HepG2 (cell line): ENCODE measurements around the gene FOXK2. TPM values are rescaled to one million over a fixed set of nuclear protein-coding genes. Genes with fewer than 3 reads are reported as not detected.
A peak's percentile ranks its signal among the peaks of the same experiment; 100 is the strongest.

Experiments used
- FOSL2 ChIP-seq: sonication (generic); formaldehyde crosslinking; IDR thresholded peaks from 2 replicates; pipeline ENCODE4 v1.4.0; 2020; ENCODE audit warnings: missing genetic modification reagents
- KDM5B ChIP-seq: sonication (generic); formaldehyde crosslinking; IDR thresholded peaks from 2 replicates; pipeline ENCODE4 v1.4.0; 2020; ENCODE audit warnings: missing genetic modification reagents, mild to moderate bottlenecking, borderline replicate concordance
- KLF6 ChIP-seq: IDR thresholded peaks from 2 replicates; pipeline ENCODE4 v1.8.0; 2016; ENCODE audit warnings: missing biosample characterization, missing genetic modification reagents
- KLF9 ChIP-seq: IDR thresholded peaks from 2 replicates; pipeline ENCODE4 v1.6.1; 2016; ENCODE audit warnings: low read depth
- RBM39 ChIP-seq: fragments of 200-400 bp; formaldehyde crosslinking; IDR thresholded peaks from one replicate; pipeline ENCODE4 v1.6.1; 2018; ENCODE audit warnings: antibody characterized with exemption, mild to moderate bottlenecking, low read depth, low read length; ENCODE audit not compliant: poor library complexity, severe bottlenecking
- TERF1 ChIP-seq: sonication (generic); formaldehyde crosslinking; IDR thresholded peaks from 2 replicates; pipeline ENCODE4 v1.8.0; 2022; ENCODE audit warnings: mild to moderate bottlenecking, missing genetic modification reagents, moderate library complexity
- WIZ ChIP-seq: sonication (generic); formaldehyde crosslinking; IDR thresholded peaks from 2 replicates; pipeline ENCODE4 v1.5.1; 2020; ENCODE audit warnings: mild to moderate bottlenecking, missing genetic modification reagents
- YEATS4 ChIP-seq: sonication (generic); formaldehyde crosslinking; IDR thresholded peaks from 2 replicates; pipeline ENCODE4 v1.4.0; 2020; ENCODE audit warnings: missing genetic modification reagents, borderline replicate concordance
- ZBED4 ChIP-seq: sonication (generic); formaldehyde crosslinking; IDR thresholded peaks from 2 replicates; pipeline ENCODE4 v1.4.0; 2020; ENCODE audit warnings: missing genetic modification reagents, borderline replicate concordance
- ZBTB3 ChIP-seq: sonication (generic); formaldehyde crosslinking; IDR thresholded peaks from 2 replicates; pipeline ENCODE4 v1.4.0; 2020; ENCODE audit warnings: low read depth, mild to moderate bottlenecking, moderate library complexity, missing genetic modification reagents, borderline replicate concordance
- ZNF256 ChIP-seq: sonication (generic); formaldehyde crosslinking; conservative IDR thresholded peaks from 2 replicates; pipeline ENCODE4 v1.4.0; 2020; ENCODE audit warnings: missing genetic modification reagents
- ZNF326 ChIP-seq: sonication (generic); formaldehyde crosslinking; IDR thresholded peaks from 2 replicates; pipeline ENCODE4 v1.4.0; 2020; ENCODE audit warnings: missing genetic modification reagents, borderline replicate concordance
- ZNF430 ChIP-seq: sonication (generic); formaldehyde crosslinking; IDR thresholded peaks from 2 replicates; pipeline ENCODE4 v1.9.0; 2021; ENCODE audit warnings: mild to moderate bottlenecking, missing genetic modification reagents
- ZNF503 ChIP-seq: sonication (generic); formaldehyde crosslinking; IDR thresholded peaks from 2 replicates; pipeline ENCODE4 v1.4.0; 2020; ENCODE audit warnings: missing genetic modification reagents
- ZNF580 ChIP-seq: IDR thresholded peaks from 2 replicates; pipeline ENCODE4 v1.6.1; 2016; ENCODE audit warnings: low read depth, borderline replicate concordance
- ZNF660 ChIP-seq: sonication (generic); formaldehyde crosslinking; IDR thresholded peaks from 2 replicates; pipeline ENCODE4 v1.5.1; 2020; ENCODE audit warnings: mild to moderate bottlenecking, low read depth, missing genetic modification reagents, borderline replicate concordance
- ZSCAN12 ChIP-seq: sonication (generic); formaldehyde crosslinking; IDR thresholded peaks from 2 replicates; pipeline ENCODE4 v1.9.0; 2021; ENCODE audit warnings: mild to moderate bottlenecking, missing genetic modification reagents
- ZSCAN21 ChIP-seq: sonication (generic); formaldehyde crosslinking; IDR thresholded peaks from 2 replicates; pipeline ENCODE4 v1.8.0; 2022; ENCODE audit warnings: mild to moderate bottlenecking, missing genetic modification reagents, moderate library complexity, borderline replicate concordance
- ZSCAN22 ChIP-seq: sonication (generic); formaldehyde crosslinking; IDR thresholded peaks from 2 replicates; pipeline ENCODE4 v1.4.0; 2020; ENCODE audit warnings: mild to moderate bottlenecking, missing genetic modification reagents
- polyA plus RNA-seq, 8 experiments: library from polyadenylated mRNA; depleted of rRNA in 3 of 8; stranded (reverse) in 7 of 8; unstranded in 1 of 8; fragments of >200 nt; fragmentation: Illumina TruSeq in 4 of 8; extraction: Trizol in 4 of 8; gene quantifications; 2 replicates each; pipeline versions ENCODE4 v1.2.1 to v1.2.3, GENCODE V29; 2011 to 2016; ENCODE audit warnings: low read depth in 4 of 8, missing spikeins in 1 of 8, mixed read lengths in 1 of 8; ENCODE audit not compliant: insufficient read depth in 1 of 8
- total RNA-seq, 5 experiments: library from RNA; depleted of rRNA; stranded (reverse); fragments of >200 nt; fragmentation: Illumina TruSeq; extraction: Trizol; gene quantifications; 2 replicates each; pipeline ENCODE4 v1.2.3, GENCODE V29; 2016; ENCODE audit warnings: low read depth in 1 of 5
- TF ChIP-seq, protein P1 (sequence below): sonication (generic); formaldehyde crosslinking; IDR thresholded peaks from 2 replicates; pipeline ENCODE4 v1.8.1; 2023; ENCODE audit warnings: mild to moderate bottlenecking, missing genetic modification reagents

FOXK2 gene
- total and polyA plus RNA-seq, 2 of the 13 experiments (the other 11 are each of a cell fraction or from before 2014, with no cell fraction given) = 67.1 to 67.2 TPM

GRCh38 chr17:82503728-82504308, 15.7 kb upstream of the FOXK2 start (continued):
- TF ChIP-seq ZBED4 (CRISPR knock-in tag) = no peak
- TF ChIP-seq ZNF503 (CRISPR knock-in tag) = no peak
- TF ChIP-seq ZSCAN21 (CRISPR knock-in tag) = peak; percentile 76
- TF ChIP-seq ZSCAN22 (CRISPR knock-in tag) = no peak
- TF ChIP-seq ZBTB3 = no peak
- TF ChIP-seq ZNF326 (CRISPR knock-in tag) = no peak
- TF ChIP-seq ZNF660 = no peak
- peak; percentile 95; the same call in 1 of the 2 replicates for TF ChIP-seq KDM5B (CRISPR knock-in tag)
- peak; percentile 70; the same call in 1 of the 2 replicates for TF ChIP-seq ZNF430 (CRISPR knock-in tag)
- TF ChIP-seq YEATS4 (CRISPR knock-in tag) = peak; percentile 54; the same call in 1 of the 2 replicates
- no peak for TF ChIP-seq TERF1 (CRISPR knock-in tag)
- TF ChIP-seq KLF6 (CRISPR knock-in tag) = peak; percentile 80
- peak; percentile 83 for TF ChIP-seq RBM39
- TF ChIP-seq, protein P1, sequence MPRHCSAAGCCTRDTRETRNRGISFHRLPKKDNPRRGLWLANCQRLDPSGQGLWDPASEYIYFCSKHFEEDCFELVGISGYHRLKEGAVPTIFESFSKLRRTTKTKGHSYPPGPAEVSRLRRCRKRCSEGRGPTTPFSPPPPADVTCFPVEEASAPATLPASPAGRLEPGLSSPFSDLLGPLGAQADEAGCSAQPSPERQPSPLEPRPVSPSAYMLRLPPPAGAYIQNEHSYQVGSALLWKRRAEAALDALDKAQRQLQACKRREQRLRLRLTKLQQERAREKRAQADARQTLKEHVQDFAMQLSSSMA (CRISPR knock-in tag) = peak; percentile 50; the same call in 1 of the 2 replicates
- peak; percentile 75; the same call in 1 of the 2 replicates for TF ChIP-seq ZNF580 (CRISPR knock-in tag)
- TF ChIP-seq ZSCAN12 = no peak
- TF ChIP-seq FOSL2 (CRISPR knock-in tag) = peak; percentile 53
- peak; percentile 81; the same call in 1 of the 2 replicates for TF ChIP-seq ZNF256 (CRISPR knock-in tag)
- no peak for TF ChIP-seq WIZ
- TF ChIP-seq KLF9 (CRISPR knock-in tag) = peak; percentile 73; the same call in 1 of the 2 replicates
